Esophagus squamous epithelium (tissue), 4 donors: Measurements from ENCODE around the gene PJA1.

Experiments
- CTCF ChIP-seq, 6 experiments: fragments of 450-650 bp in 4 of 6; fragments of 200-600 bp in 2 of 6; sonication (generic) in 2 of 6; IDR thresholded peaks; one replicate each; pipeline ENCODE4 v1.5.1; 2016 to 2019; ENCODE audit warnings: antibody characterized with exemption in 6 of 6, mild to moderate bottlenecking in 4 of 6, moderate library complexity in 4 of 6
- POLR2A ChIP-seq, 4 donors: fragments of 450-650 bp; IDR thresholded peaks; one replicate each; pipeline ENCODE4 v1.6.1; 2017; ENCODE audit warnings: antibody characterized with exemption in 4 of 4, mild to moderate bottlenecking in 4 of 4, moderate library complexity in 3 of 4

GRCh38 chrX:69161371-69161770, 3.9 kb downstream of the PJA1 start:
- TF ChIP-seq CTCF (IDR thresholded peaks at IDR 0.05) = no peak
- TF ChIP-seq POLR2A (IDR thresholded peaks at IDR 0.05) = no peak
